ENCODE data around the gene TIMD4.

The TIMD4 gene

DNA sequence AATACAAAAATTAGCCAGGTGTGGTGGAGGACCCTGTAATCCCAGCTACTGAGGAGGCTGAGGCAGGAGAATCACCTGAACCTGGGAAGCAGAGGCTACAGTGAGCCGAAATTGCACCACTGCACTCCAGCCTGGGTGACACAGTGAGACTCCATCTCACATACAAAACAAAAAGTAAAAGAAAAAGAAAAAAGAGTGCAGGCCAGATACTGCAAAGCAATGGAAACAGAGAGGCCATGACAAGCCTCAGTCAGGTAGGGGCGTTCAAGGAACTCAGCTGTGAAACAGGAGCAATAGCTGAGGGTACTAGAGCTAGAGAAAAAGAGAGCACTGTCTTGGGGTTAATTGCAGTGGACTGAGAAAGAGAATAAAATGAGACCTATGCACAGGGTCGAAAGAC, 56.2 kb downstream of the TIMD4 start:
- no peak for TF ChIP-seq TCF12 (IDR thresholded peaks at IDR 0.05; ENCODE audit: low read depth)
- TF ChIP-seq, protein P1, sequence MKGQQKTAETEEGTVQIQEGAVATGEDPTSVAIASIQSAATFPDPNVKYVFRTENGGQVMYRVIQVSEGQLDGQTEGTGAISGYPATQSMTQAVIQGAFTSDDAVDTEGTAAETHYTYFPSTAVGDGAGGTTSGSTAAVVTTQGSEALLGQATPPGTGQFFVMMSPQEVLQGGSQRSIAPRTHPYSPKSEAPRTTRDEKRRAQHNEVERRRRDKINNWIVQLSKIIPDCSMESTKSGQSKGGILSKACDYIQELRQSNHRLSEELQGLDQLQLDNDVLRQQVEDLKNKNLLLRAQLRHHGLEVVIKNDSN (IDR thresholded peaks at IDR 0.05) = no peak
- TF ChIP-seq RAD21 (IDR thresholded peaks at IDR 0.05; ENCODE audit: low read depth) = no peak

- TF ChIP-seq CREB1 (IDR thresholded peaks at IDR 0.05; ENCODE audit: low read depth) = no peak
- TF ChIP-seq MAX (IDR thresholded peaks at IDR 0.05) = no peak
- no peak for TF ChIP-seq REST (IDR thresholded peaks at IDR 0.05; ENCODE audit: low read depth)
- no peak for TF ChIP-seq TEAD4 (IDR thresholded peaks at IDR 0.05)
- no peak for TF ChIP-seq EGR1 (IDR thresholded peaks at IDR 0.05)
- no peak for TF ChIP-seq NFIC (IDR thresholded peaks at IDR 0.05)
- TF ChIP-seq RAD21 (IDR thresholded peaks at IDR 0.05; ENCODE audit: low read depth) = no peak
- no peak for TF ChIP-seq YY1 (IDR thresholded peaks at IDR 0.05; ENCODE audit: low read depth)
- TF ChIP-seq TCF12 (IDR thresholded peaks at IDR 0.05; ENCODE audit: low read depth) = no peak
- no peak for TF ChIP-seq CEBPB (IDR thresholded peaks at IDR 0.05)
- TF ChIP-seq, protein P1 (IDR thresholded peaks at IDR 0.05) = no peak
- TF ChIP-seq ZBTB7A (IDR thresholded peaks at IDR 0.05; ENCODE audit: low read depth) = no peak
- no peak for TF ChIP-seq EP300 (IDR thresholded peaks at IDR 0.05; ENCODE audit: borderline replicate concordance)
- TF ChIP-seq TAF1 (IDR thresholded peaks at IDR 0.05; ENCODE audit: low read depth) = no peak
- TF ChIP-seq FOXM1 (IDR thresholded peaks at IDR 0.05; ENCODE audit: borderline replicate concordance, low read depth) = no peak
These were observed 66.5 kb downstream of the TIMD4 start for GRCh38 chr5:156896546-156896945.

DNA sequence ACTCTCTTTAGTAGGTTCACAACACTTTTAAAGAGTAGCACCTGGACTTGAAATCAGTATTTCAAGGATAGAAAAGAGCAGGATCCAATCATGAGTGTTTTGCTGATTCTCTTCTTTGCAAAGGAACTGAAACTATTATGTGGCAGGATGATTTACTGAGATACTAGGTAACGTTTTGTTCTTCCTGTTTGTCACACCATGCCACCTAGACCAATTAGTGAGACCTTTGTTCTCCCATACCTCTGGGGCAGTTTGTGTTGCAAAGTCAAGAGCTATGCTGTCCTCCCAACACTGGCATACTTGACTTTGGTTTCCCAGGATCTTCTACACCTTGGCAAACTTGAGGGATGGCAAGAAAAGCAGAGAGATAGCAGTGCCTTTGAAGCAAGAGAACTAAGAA, 69.5 kb downstream of the TIMD4 start:
- TF ChIP-seq MAX (IDR thresholded peaks at IDR 0.05) (no peak), YY1 (IDR thresholded peaks at IDR 0.05; ENCODE audit: low read depth) (no peak), CEBPB (IDR thresholded peaks at IDR 0.05) (no peak), TCF12 (IDR thresholded peaks at IDR 0.05; ENCODE audit: low read depth) (no peak), NFIC (IDR thresholded peaks at IDR 0.05) (no peak), REST (IDR thresholded peaks at IDR 0.05; ENCODE audit: low read depth) (no peak), CREB1 (IDR thresholded peaks at IDR 0.05; ENCODE audit: low read depth) (no peak), RAD21 (IDR thresholded peaks at IDR 0.05; ENCODE audit: low read depth) (no peak), EP300 (IDR thresholded peaks at IDR 0.05; ENCODE audit: borderline replicate concordance) (no peak), ZBTB7A (IDR thresholded peaks at IDR 0.05; ENCODE audit: low read depth) (no peak), TAF1 (IDR thresholded peaks at IDR 0.05; ENCODE audit: low read depth) (no peak), TEAD4 (IDR thresholded peaks at IDR 0.05) (no peak), FOXM1 (IDR thresholded peaks at IDR 0.05; ENCODE audit: borderline replicate concordance, low read depth) (no peak), EGR1 (IDR thresholded peaks at IDR 0.05) (no peak)
- TF ChIP-seq, protein P1 (IDR thresholded peaks at IDR 0.05) = no peak

GRCh38 chr5:156892864-156893263, 70.2 kb downstream of the TIMD4 start:
- TF ChIP-seq CREB1 (IDR thresholded peaks at IDR 0.05; ENCODE audit: low read depth) = no peak
- TF ChIP-seq, protein P1 (IDR thresholded peaks at IDR 0.05) = no peak
- no peak for TF ChIP-seq MAX (IDR thresholded peaks at IDR 0.05)
- TF ChIP-seq RAD21 (IDR thresholded peaks at IDR 0.05; ENCODE audit: low read depth) = no peak
- TF ChIP-seq TAF1 (IDR thresholded peaks at IDR 0.05; ENCODE audit: low read depth) = no peak
- TF ChIP-seq FOXM1 (IDR thresholded peaks at IDR 0.05; ENCODE audit: borderline replicate concordance, low read depth) = no peak
- no peak for TF ChIP-seq ZBTB7A (IDR thresholded peaks at IDR 0.05; ENCODE audit: low read depth)
- no peak for TF ChIP-seq NFIC (IDR thresholded peaks at IDR 0.05)
- no peak for TF ChIP-seq REST (IDR thresholded peaks at IDR 0.05; ENCODE audit: low read depth)
- TF ChIP-seq TEAD4 (IDR thresholded peaks at IDR 0.05) = no peak
- no peak for TF ChIP-seq EP300 (IDR thresholded peaks at IDR 0.05; ENCODE audit: borderline replicate concordance)
- no peak for TF ChIP-seq YY1 (IDR thresholded peaks at IDR 0.05; ENCODE audit: low read depth)

All from Ishikawa (cell line).